KOPT-K1 (cell line): ENCODE measurements around the gene SLX1A.
A peak's percentile ranks its signal among the peaks of the same experiment; 100 is the strongest.
"Not testable (repeated sequence)": the region's sequence is repeated elsewhere in the genome, so short reads cannot be mapped to it uniquely, and the experiment has no call there.

ENCODE experiments used
- H3K27ac ChIP-seq: fragments of 200-600 bp; sonication (generic); 2 replicates; pipeline ENCODE4 v1.5.1; 2016; ENCODE audit warnings: antibody characterized with exemption, mild to moderate bottlenecking, low read depth, low read length; ENCODE audit not compliant: poor library complexity, severe bottlenecking
- H3K36me3 ChIP-seq: fragments of 200-600 bp; sonication (generic); 2 replicates; pipeline ENCODE4 v1.5.1; 2017; ENCODE audit warnings: antibody characterized with exemption, mild to moderate bottlenecking, low read length, moderate library complexity; ENCODE audit not compliant: insufficient read depth
- H3K9me3 ChIP-seq: fragments of 200-600 bp; sonication (generic); 2 replicates; pipeline ENCODE4 v1.5.1; 2017; ENCODE audit warnings: antibody characterized with exemption, low read length, mild to moderate bottlenecking; ENCODE audit not compliant: insufficient read depth, poor library complexity, severe bottlenecking

The SLX1A gene

GRCh38 chr16:30193615-30194014, at the start of gene SLX1A, which contains the start of gene BOLA2B:
Gene SLX1A (plus strand): TSS chr16:30193875. CDS start chr16:30194085, 210 bp downstream.
Gene BOLA2B (minus strand): TSS chr16:30193666. CDS start chr16:30193595, 71 bp downstream.
- not testable (repeated sequence) for H3K36me3 ChIP-seq, H3K9me3 ChIP-seq
- H3K27ac ChIP-seq = peak within 1 kb of the TSS; percentile 18

GRCh38 chr16:30144017-30144416, 49.7 kb upstream of the SLX1A start:
- no peak overlapping the region for H3K27ac ChIP-seq
- H3K9me3 ChIP-seq = peaks cover 5% of the 10 kb centered on the region
- no peaks in the 10 kb centered on the region for H3K36me3 ChIP-seq

- Histone ChIP-seq H3K36me3 (no peaks in the 10 kb centered on the region), H3K9me3 (peaks cover 14% of the 10 kb centered on the region), H3K27ac (no peak overlapping the region)
These were observed 48.8 kb upstream of the SLX1A start for GRCh38 chr16:30144917-30145316.

GRCh38 chr16:30145657-30146056, 48.0 kb upstream of the SLX1A start:
- peaks cover 18% of the 10 kb centered on the region for H3K9me3 ChIP-seq
- no peak overlapping the region for H3K27ac ChIP-seq
- H3K36me3 ChIP-seq = no peaks in the 10 kb centered on the region

- no peaks in the 10 kb centered on the region for H3K36me3 ChIP-seq
- H3K9me3 ChIP-seq = peaks cover 18% of the 10 kb centered on the region
- no peak overlapping the region for H3K27ac ChIP-seq
These were observed 45.7 kb upstream of the SLX1A start for GRCh38 chr16:30147843-30148510.

GRCh38 chr16:30149250-30149930, 44.3 kb upstream of the SLX1A start:
- H3K36me3 ChIP-seq = no peaks in the 10 kb centered on the region
- H3K27ac ChIP-seq = no peak overlapping the region
- peaks cover 18% of the 10 kb centered on the region for H3K9me3 ChIP-seq

GRCh38 chr16:30151091-30151490, 42.6 kb upstream of the SLX1A start:
- Histone ChIP-seq H3K27ac (no peak overlapping the region), H3K9me3 (peaks cover 18% of the 10 kb centered on the region), H3K36me3 (no peaks in the 10 kb centered on the region)

GRCh38 chr16:30152517-30152916, 41.2 kb upstream of the SLX1A start:
- Histone ChIP-seq H3K9me3 (peaks cover 18% of the 10 kb centered on the region), H3K36me3 (no peaks in the 10 kb centered on the region), H3K27ac (no peak overlapping the region)

GRCh38 chr16:30155188-30155587, 38.5 kb upstream of the SLX1A start:
- Histone ChIP-seq H3K27ac (no peak overlapping the region), H3K9me3 (peaks cover 1% of the 10 kb centered on the region), H3K36me3 (no peaks in the 10 kb centered on the region)

GRCh38 chr16:30157214-30157613, 36.5 kb upstream of the SLX1A start:
- H3K36me3 ChIP-seq = no peaks in the 10 kb centered on the region
- H3K27ac ChIP-seq = no peak overlapping the region
- no peaks in the 10 kb centered on the region for H3K9me3 ChIP-seq

- Histone ChIP-seq H3K27ac (no peak overlapping the region), H3K36me3 (no peaks in the 10 kb centered on the region), H3K9me3 (no peaks in the 10 kb centered on the region)
These were observed 30.1 kb upstream of the SLX1A start for GRCh38 chr16:30163538-30163937.

- H3K27ac ChIP-seq = peak overlapping the region; percentile 25
- no peaks in the 10 kb centered on the region for H3K36me3 ChIP-seq
- no peaks in the 10 kb centered on the region for H3K9me3 ChIP-seq
These were observed 27.3 kb upstream of the SLX1A start for GRCh38 chr16:30166202-30166902.

GRCh38 chr16:30168746-30169145, 24.9 kb upstream of the SLX1A start:
- not testable (repeated sequence) for H3K9me3 ChIP-seq, H3K36me3 ChIP-seq

GRCh38 chr16:30169416-30169815, 24.3 kb upstream of the SLX1A start:
- H3K27ac ChIP-seq, H3K36me3 ChIP-seq: not testable (repeated sequence)

More at GRCh38 chr16:30168746-30169145, 24.9 kb upstream of the SLX1A start:
- not testable (repeated sequence) for H3K27ac ChIP-seq

GRCh38 chr16:30170145-30170544, 23.5 kb upstream of the SLX1A start:
- H3K9me3 ChIP-seq, H3K27ac ChIP-seq, H3K36me3 ChIP-seq: not testable (repeated sequence)

More at GRCh38 chr16:30169416-30169815, 24.3 kb upstream of the SLX1A start:
- H3K9me3 ChIP-seq = not testable (repeated sequence)
